Ascending aorta (tissue), 2 donors: Measurements from ENCODE around the gene PHLDA3. TPM values are rescaled to one million over a fixed set of nuclear protein-coding genes. Genes with fewer than 3 reads are reported as not detected.

Source experiments
- DNase-seq, 2 donors: peaks; one replicate each; pipeline ENCODE4 v3.0.0-alpha.2; 2019; ENCODE audit warnings: low spot score in 2 of 2
- H3K27ac ChIP-seq, 2 donors: fragments of 200-600 bp; sonication (generic); one replicate each; pipeline ENCODE4 v1.5.1; 2016 to 2017; ENCODE audit warnings: mild to moderate bottlenecking in 1 of 2
- H3K27me3 ChIP-seq: fragments of 200-600 bp; sonication (generic); one replicate; pipeline ENCODE4 v1.5.1; 2017
- H3K36me3 ChIP-seq, 2 donors: fragments of 200-600 bp; sonication (generic); one replicate each; pipeline ENCODE4 v1.5.1; 2016
- H3K4me1 ChIP-seq, 2 donors: fragments of 200-600 bp; sonication (generic); one replicate each; pipeline ENCODE4 v1.5.1; 2016 to 2017; ENCODE audit warnings: mild to moderate bottlenecking in 1 of 2
- H3K4me3 ChIP-seq, 2 donors: fragments of 200-600 bp; sonication (generic); one replicate each; pipeline ENCODE4 v1.5.1; 2016 to 2017; ENCODE audit warnings: mild to moderate bottlenecking in 1 of 2
- H3K9me3 ChIP-seq, 2 donors: fragments of 200-600 bp; sonication (generic); one replicate each; pipeline ENCODE4 v1.5.1; 2016
- CTCF ChIP-seq, 3 experiments: fragments of 200-600 bp in 2 of 3; fragments of 450-650 bp in 1 of 3; sonication (generic) in 2 of 3; IDR thresholded peaks; one replicate each; pipeline ENCODE4 v1.5.1; 2016 to 2019; ENCODE audit warnings: antibody characterized with exemption in 3 of 3, mild to moderate bottlenecking in 1 of 3, moderate library complexity in 1 of 3
- intact Hi-C: fragments of 100-400 bp; cut with DNase I; formaldehyde crosslinking; loops from one replicate; pipeline ENCODE4 v1.15.1; 2023
- total RNA-seq: library from RNA; depleted of rRNA; stranded (reverse); fragments of >200 nt; gene quantifications from one replicate; pipeline ENCODE4 v1.1.0, GENCODE V29; 2016

Gene PHLDA3
- total RNA-seq, 1 donor from 2014 or later = 111 TPM

- peaks cover 17 to 34% of the 10 kb centered on the region in 2 donors for H3K4me1 ChIP-seq
- no peaks in the 10 kb centered on the region for H3K27me3 ChIP-seq
- no peak for TF ChIP-seq CTCF (IDR thresholded peaks at IDR 0.05)
- H3K27ac ChIP-seq = peak overlapping the region; percentile 93 to 99
- DNase-seq = no peak
- peak overlapping the region; percentile 71 to 97 for H3K4me3 ChIP-seq
- intact Hi-C loops = no loop called here
- H3K9me3 ChIP-seq = no peaks in the 10 kb centered on the region
- peaks cover 0 to 6% of the 10 kb centered on the region in 2 donors for H3K36me3 ChIP-seq
Observed at GRCh38 chr1:201506092-201506491, 37.1 kb upstream of the PHLDA3 start.

GRCh38 chr1:201505503-201505890 lies 36.5 kb upstream of the PHLDA3 start:
- no peaks in the 10 kb centered on the region for H3K9me3 ChIP-seq
- peak overlapping the region; percentile 93 to 99 for H3K27ac ChIP-seq
- TF ChIP-seq CTCF (IDR thresholded peaks at IDR 0.05) = no peak
- peaks cover 17 to 40% of the 10 kb centered on the region in 2 donors for H3K4me1 ChIP-seq
- peak overlapping the region; percentile 71 to 97 for H3K4me3 ChIP-seq
- intact Hi-C loops = no loop called here
- H3K27me3 ChIP-seq = no peaks in the 10 kb centered on the region
- peaks cover 0 to 6% of the 10 kb centered on the region in 2 donors for H3K36me3 ChIP-seq
- DNase-seq = peak in 1 of 2 donors; percentile 78

GRCh38 chr1:201504799-201505502 lies 36.0 kb upstream of the PHLDA3 start:
- Histone ChIP-seq H3K4me1 (peaks cover 19 to 45% of the 10 kb centered on the region in 2 donors), H3K9me3 (no peaks in the 10 kb centered on the region), H3K27me3 (no peaks in the 10 kb centered on the region), H3K27ac (peak overlapping the region; percentile 93 to 99), H3K4me3 (peak overlapping the region; percentile 71 to 97), H3K36me3 (peaks cover 0 to 6% of the 10 kb centered on the region in 2 donors)
- TF ChIP-seq CTCF (IDR thresholded peaks at IDR 0.05) = no peak
- no peak for DNase-seq
- intact Hi-C loops = no loop called here

GRCh38 chr1:201504179-201504631 lies 35.2 kb upstream of the PHLDA3 start:
- H3K4me1 ChIP-seq = peaks cover 27 to 52% of the 10 kb centered on the region in 2 donors
- intact Hi-C loops = no loop called here
- DNase-seq = no peak

GRCh38 chr1:201503397-201504176 lies 34.6 kb upstream of the PHLDA3 start:
- H3K4me3 ChIP-seq = peak overlapping the region; percentile 71 to 97
- peak; percentile 40 to 94 for DNase-seq
- H3K4me1 ChIP-seq = peaks cover 32 to 59% of the 10 kb centered on the region in 2 donors
- no peak for TF ChIP-seq CTCF (IDR thresholded peaks at IDR 0.05)
- H3K36me3 ChIP-seq = peaks cover 3 to 19% of the 10 kb centered on the region in 2 donors
- H3K9me3 ChIP-seq = no peaks in the 10 kb centered on the region
- no peaks in the 10 kb centered on the region for H3K27me3 ChIP-seq
- H3K27ac ChIP-seq = peak overlapping the region; percentile 93 to 99
- intact Hi-C loops = no loop called here

More at GRCh38 chr1:201504179-201504631, 35.2 kb upstream of the PHLDA3 start:
- TF ChIP-seq CTCF (IDR thresholded peaks at IDR 0.05) = no peak
- peak overlapping the region; percentile 71 to 97 for H3K4me3 ChIP-seq
- H3K36me3 ChIP-seq = peaks cover 0 to 13% of the 10 kb centered on the region in 2 donors
- H3K27ac ChIP-seq = peak overlapping the region; percentile 93 to 99
- H3K9me3 ChIP-seq = no peaks in the 10 kb centered on the region
- H3K27me3 ChIP-seq = no peaks in the 10 kb centered on the region
